ENCODE data around the gene ABLIM2.

Gene ABLIM2

GRCh38 chr4:8016527-8016926 lies 142.1 kb downstream of the ABLIM2 start:
- Histone ChIP-seq H3K27me3 (ENCODE audit: control insufficient read depth, insufficient read depth, low read length, poor library complexity, severe bottlenecking) (no peaks in the 10 kb centered on the region), H3K27ac (ENCODE audit: insufficient read depth, low read depth, low read length, poor library complexity, severe bottlenecking) (no peak overlapping the region)
- 90 to 94% methylated on average over 12 of the region's 12 CpGs for WGBS, 2 experiments

GRCh38 chr4:8015512-8015911 lies 143.1 kb downstream of the ABLIM2 start:
- Histone ChIP-seq H3K36me3 (ENCODE audit: control insufficient read depth, insufficient read depth, low read length) (no peaks in the 10 kb centered on the region), H3K27me3 (ENCODE audit: control insufficient read depth, insufficient read depth, low read length, poor library complexity, severe bottlenecking) (no peaks in the 10 kb centered on the region), H3K4me3 (ENCODE audit: insufficient read depth, low read depth, low read length) (no peak overlapping the region), H3K27ac (ENCODE audit: insufficient read depth, low read depth, low read length, poor library complexity, severe bottlenecking) (no peak overlapping the region), H3K9me3 (ENCODE audit: control insufficient read depth, low read length) (no peaks in the 10 kb centered on the region), H3K4me1 (ENCODE audit: control insufficient read depth, insufficient read depth, low read length) (peaks cover 9% of the 10 kb centered on the region)
- 69 to 79% methylated on average over 4 of the region's 4 CpGs for WGBS, 2 experiments

More at GRCh38 chr4:8016527-8016926, 142.1 kb downstream of the ABLIM2 start:
- no peak overlapping the region for H3K4me3 ChIP-seq (ENCODE audit: insufficient read depth, low read depth, low read length)
- no peaks in the 10 kb centered on the region for H3K9me3 ChIP-seq (ENCODE audit: control insufficient read depth, low read length)
- no peaks in the 10 kb centered on the region for H3K36me3 ChIP-seq (ENCODE audit: control insufficient read depth, insufficient read depth, low read length)
- no peaks in the 10 kb centered on the region for H3K4me1 ChIP-seq (ENCODE audit: control insufficient read depth, insufficient read depth, low read length)

DNA sequence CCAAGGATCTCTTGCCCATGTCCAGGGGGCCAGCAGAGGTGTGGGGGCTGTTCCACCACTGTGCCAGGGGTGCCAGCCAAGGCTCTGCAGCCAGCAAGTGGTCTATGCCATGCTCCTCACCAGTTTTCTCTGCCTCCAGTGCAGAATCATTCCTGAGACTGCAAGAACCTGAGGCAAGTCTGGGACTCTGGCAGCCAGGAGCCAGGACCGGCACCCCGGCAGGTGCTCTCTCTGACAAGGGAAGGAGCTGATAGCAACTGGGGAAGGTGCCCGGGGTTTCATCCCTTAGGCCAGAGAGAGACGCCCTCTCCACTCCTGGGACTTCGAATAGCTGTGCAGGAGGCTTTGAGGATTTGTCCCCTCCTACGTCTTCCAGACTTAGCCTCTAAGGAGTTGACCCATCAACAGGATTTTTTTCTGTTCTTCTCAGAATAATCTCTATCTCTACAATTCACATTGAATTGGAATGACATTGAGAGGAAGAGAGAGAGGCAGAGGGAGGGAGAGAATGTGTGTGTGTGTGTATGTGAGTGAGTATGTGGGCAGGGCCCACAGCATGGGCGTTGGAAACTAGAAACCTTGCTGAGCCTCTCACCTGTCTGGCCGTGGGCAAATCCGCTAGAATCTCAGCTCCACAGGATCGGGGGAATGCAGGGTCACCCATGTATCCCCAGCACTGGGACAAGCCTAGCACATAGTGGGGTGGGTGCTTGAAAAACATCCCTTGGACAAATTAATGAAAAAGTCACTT lies 144.5 kb downstream of the ABLIM2 start:
- H3K9me3 ChIP-seq (ENCODE audit: control insufficient read depth, low read length), result no peaks in the 10 kb centered on the region
- H3K27me3 ChIP-seq (ENCODE audit: control insufficient read depth, insufficient read depth, low read length, poor library complexity, severe bottlenecking), result no peaks in the 10 kb centered on the region
- peaks cover 19% of the 10 kb centered on the region for H3K4me1 ChIP-seq (ENCODE audit: control insufficient read depth, insufficient read depth, low read length)
- WGBS, 2 experiments, result 91 to 93% methylated on average over 10 of the region's 10 CpGs
- H3K27ac ChIP-seq (ENCODE audit: insufficient read depth, low read depth, low read length, poor library complexity, severe bottlenecking), result no peak overlapping the region
- H3K36me3 ChIP-seq (ENCODE audit: control insufficient read depth, insufficient read depth, low read length), result no peaks in the 10 kb centered on the region
- H3K4me3 ChIP-seq (ENCODE audit: insufficient read depth, low read depth, low read length), result no peak overlapping the region

DNA sequence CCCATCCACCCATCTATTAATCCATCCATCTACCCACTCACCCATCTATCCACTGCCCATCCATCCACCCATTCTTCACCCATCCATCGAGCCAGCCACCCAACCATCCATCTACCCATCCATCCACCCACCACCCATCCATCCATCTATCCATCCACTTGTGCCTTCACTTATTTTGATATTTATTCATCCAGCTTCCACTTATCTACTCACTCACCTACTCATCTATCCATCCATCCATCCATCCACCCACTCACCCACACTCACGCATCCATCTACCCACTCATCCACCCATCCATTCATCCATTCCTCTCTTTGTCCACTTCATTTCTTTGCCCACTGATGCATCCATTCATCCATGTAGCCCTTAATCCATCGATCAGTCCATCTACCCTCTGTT lies 146.1 kb downstream of the ABLIM2 start:
- Histone ChIP-seq H3K27ac (ENCODE audit: insufficient read depth, low read depth, low read length, poor library complexity, severe bottlenecking) (no peak overlapping the region), H3K9me3 (ENCODE audit: control insufficient read depth, low read length) (no peaks in the 10 kb centered on the region), H3K4me3 (ENCODE audit: insufficient read depth, low read depth, low read length) (no peak overlapping the region), H3K36me3 (ENCODE audit: control insufficient read depth, insufficient read depth, low read length) (no peaks in the 10 kb centered on the region), H3K4me1 (ENCODE audit: control insufficient read depth, insufficient read depth, low read length) (peaks cover 19% of the 10 kb centered on the region), H3K27me3 (ENCODE audit: control insufficient read depth, insufficient read depth, low read length, poor library complexity, severe bottlenecking) (no peaks in the 10 kb centered on the region)
- 95% methylated on average over 3 of the region's 3 CpGs for WGBS, 2 experiments

DNA sequence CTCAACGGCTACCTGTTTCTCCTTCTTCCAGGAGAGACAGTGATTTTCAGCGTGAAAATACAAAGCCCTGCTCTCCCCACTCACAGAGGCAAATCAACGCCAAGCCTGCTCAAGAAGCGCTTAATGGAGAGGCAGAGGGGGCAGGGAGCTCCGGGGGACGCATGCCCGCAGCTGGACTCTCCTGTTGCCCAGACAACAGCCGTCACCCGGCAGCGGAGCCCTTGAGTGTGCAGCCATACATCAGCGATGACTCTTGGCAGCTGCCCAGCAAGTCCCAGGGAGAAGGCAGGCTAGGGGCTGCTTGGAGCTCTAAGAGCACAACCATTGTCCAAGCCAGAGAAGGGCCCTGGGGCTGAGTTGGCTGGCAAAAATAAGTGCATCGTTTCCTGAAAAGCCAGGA lies 148.0 kb downstream of the ABLIM2 start:
- no peak overlapping the region for H3K4me3 ChIP-seq (ENCODE audit: insufficient read depth, low read depth, low read length)

DNA sequence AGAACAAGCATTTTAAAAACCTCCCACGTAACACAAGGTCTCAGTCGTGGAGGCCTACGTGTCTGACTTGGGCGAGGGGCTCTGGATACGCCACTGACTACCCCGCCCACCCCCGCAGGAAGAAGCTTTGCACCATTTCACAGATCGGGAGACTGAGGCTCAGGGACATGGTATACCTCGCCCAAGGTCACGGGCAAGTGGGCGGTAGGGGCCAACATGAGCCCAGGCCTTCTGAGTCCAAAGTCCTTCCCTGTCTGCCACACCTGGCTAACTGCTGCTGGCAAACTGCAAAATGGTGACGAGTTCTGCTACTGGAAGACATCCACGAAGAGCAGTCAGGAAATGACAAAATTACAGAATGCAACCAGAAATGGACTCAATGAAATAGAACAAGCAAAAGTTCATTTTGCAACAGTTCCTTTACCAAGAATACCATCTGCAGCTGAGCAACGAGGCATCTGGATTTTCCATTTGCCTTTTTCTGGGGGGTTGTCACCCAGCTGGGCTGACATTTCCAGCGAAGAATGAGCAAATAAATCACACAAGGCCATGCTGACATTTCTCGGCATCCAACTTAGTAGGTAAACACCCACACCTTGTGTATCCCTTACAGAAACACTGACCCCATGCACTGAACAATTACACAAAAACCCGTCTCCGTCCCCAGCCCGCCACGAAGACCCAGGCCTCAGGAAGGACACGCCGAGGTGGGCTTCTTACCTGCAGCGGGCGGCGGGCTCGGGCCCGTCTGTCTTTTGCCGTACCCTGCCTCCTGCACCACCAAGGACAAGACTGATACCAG lies 148.7 kb downstream of the ABLIM2 start:
- Histone ChIP-seq H3K4me3 (ENCODE audit: insufficient read depth, low read depth, low read length) (no peak overlapping the region), H3K36me3 (ENCODE audit: control insufficient read depth, insufficient read depth, low read length) (no peaks in the 10 kb centered on the region), H3K27ac (ENCODE audit: insufficient read depth, low read depth, low read length, poor library complexity, severe bottlenecking) (peak overlapping the region; percentile 52), H3K9me3 (ENCODE audit: control insufficient read depth, low read length) (no peaks in the 10 kb centered on the region), H3K27me3 (ENCODE audit: control insufficient read depth, insufficient read depth, low read length, poor library complexity, severe bottlenecking) (no peaks in the 10 kb centered on the region), H3K4me1 (ENCODE audit: control insufficient read depth, insufficient read depth, low read length) (peaks cover 19% of the 10 kb centered on the region)
- WGBS, 2 experiments, result 93 to 94% methylated on average over 28 of the region's 28 CpGs

More for the DNA sequence above, 148.0 kb downstream of the ABLIM2 start:
- H3K9me3 ChIP-seq (ENCODE audit: control insufficient read depth, low read length), result no peaks in the 10 kb centered on the region
- peak overlapping the region; percentile 52 for H3K27ac ChIP-seq (ENCODE audit: insufficient read depth, low read depth, low read length, poor library complexity, severe bottlenecking)
- 55 to 65% methylated on average over 12 of the region's 12 CpGs for WGBS, 2 experiments
- peaks cover 19% of the 10 kb centered on the region for H3K4me1 ChIP-seq (ENCODE audit: control insufficient read depth, insufficient read depth, low read length)
- no peaks in the 10 kb centered on the region for H3K36me3 ChIP-seq (ENCODE audit: control insufficient read depth, insufficient read depth, low read length)
- H3K27me3 ChIP-seq (ENCODE audit: control insufficient read depth, insufficient read depth, low read length, poor library complexity, severe bottlenecking), result no peaks in the 10 kb centered on the region

DNA sequence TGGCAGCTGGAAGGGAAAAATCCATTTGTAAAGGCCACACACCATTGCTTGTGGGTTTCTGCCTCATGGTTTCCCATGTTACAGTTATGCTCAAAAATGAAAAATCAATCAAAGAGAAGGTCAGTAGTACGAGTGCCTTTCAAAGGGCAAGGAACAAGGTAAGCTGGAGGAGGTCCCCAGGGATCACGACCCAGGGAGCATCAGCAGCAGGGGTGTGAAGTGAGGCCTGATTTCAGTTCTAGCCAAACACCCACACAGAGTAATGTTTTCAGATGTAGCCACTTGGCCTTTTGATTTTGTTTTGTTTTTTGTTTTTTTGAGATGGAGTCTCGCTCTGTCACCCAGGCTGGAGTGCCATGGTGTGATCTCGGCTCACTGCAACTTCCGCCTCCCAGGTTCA lies 149.5 kb downstream of the ABLIM2 start:
- H3K36me3 ChIP-seq (ENCODE audit: control insufficient read depth, insufficient read depth, low read length), result no peaks in the 10 kb centered on the region
- peaks cover 19% of the 10 kb centered on the region for H3K4me1 ChIP-seq (ENCODE audit: control insufficient read depth, insufficient read depth, low read length)
- H3K9me3 ChIP-seq (ENCODE audit: control insufficient read depth, low read length), result no peaks in the 10 kb centered on the region
- WGBS, 2 experiments, result 93 to 94% methylated on average over 5 of the region's 5 CpGs
- H3K27me3 ChIP-seq (ENCODE audit: control insufficient read depth, insufficient read depth, low read length, poor library complexity, severe bottlenecking), result no peaks in the 10 kb centered on the region
- no peak overlapping the region for H3K27ac ChIP-seq (ENCODE audit: insufficient read depth, low read depth, low read length, poor library complexity, severe bottlenecking)
- H3K4me3 ChIP-seq (ENCODE audit: insufficient read depth, low read depth, low read length), result no peak overlapping the region

DNA sequence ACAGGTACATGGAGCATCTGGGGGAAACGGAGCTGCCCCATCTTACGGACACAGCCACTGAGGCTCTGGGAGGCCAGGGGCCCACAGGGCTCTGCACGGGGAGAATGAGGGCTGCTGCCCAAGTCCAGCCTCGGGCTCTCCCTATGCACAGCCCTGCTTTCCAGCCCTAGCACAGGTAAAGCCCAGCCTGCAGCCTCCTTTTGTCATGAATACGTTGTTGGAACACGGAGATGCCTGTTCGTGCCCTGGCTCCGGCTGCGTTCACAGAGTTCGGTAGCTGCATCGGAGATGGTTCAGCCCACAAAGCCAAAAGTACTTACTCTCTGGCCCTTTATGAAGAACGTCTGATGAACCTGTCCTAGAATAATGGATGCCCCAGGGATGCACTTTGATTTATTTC lies 150.2 kb downstream of the ABLIM2 start:
- Histone ChIP-seq H3K4me3 (ENCODE audit: insufficient read depth, low read depth, low read length) (no peak overlapping the region), H3K9me3 (ENCODE audit: control insufficient read depth, low read length) (no peaks in the 10 kb centered on the region), H3K27ac (ENCODE audit: insufficient read depth, low read depth, low read length, poor library complexity, severe bottlenecking) (no peak overlapping the region), H3K36me3 (ENCODE audit: control insufficient read depth, insufficient read depth, low read length) (no peaks in the 10 kb centered on the region), H3K4me1 (ENCODE audit: control insufficient read depth, insufficient read depth, low read length) (peaks cover 19% of the 10 kb centered on the region), H3K27me3 (ENCODE audit: control insufficient read depth, insufficient read depth, low read length, poor library complexity, severe bottlenecking) (no peaks in the 10 kb centered on the region)
- 84 to 85% methylated on average over 12 of the region's 12 CpGs for WGBS, 2 experiments

DNA sequence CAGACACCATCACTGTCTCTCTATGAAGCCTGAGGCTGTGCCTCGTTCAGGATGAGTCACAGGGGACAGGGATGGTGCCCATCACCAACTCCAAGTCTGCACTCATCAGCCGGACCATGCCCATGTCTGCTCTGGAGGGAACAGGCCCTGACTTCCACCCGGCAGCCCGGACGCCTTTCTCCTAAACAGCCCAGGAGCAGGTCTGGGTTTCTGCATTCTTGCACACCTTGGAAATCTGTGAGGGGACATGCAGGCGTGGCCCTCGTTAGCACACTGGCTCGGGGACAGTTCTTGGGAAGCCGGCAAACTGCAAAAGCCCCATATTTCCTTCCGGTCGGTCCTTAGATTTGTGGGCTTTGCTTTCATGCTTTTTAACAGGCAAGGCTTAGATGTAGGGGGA lies 151.0 kb downstream of the ABLIM2 start:
- no peaks in the 10 kb centered on the region for H3K27me3 ChIP-seq (ENCODE audit: control insufficient read depth, insufficient read depth, low read length, poor library complexity, severe bottlenecking)
- H3K4me3 ChIP-seq (ENCODE audit: insufficient read depth, low read depth, low read length), result no peak overlapping the region
- peaks cover 19% of the 10 kb centered on the region for H3K4me1 ChIP-seq (ENCODE audit: control insufficient read depth, insufficient read depth, low read length)
- H3K9me3 ChIP-seq (ENCODE audit: control insufficient read depth, low read length), result no peaks in the 10 kb centered on the region
- 93 to 96% methylated on average over 11 of the region's 11 CpGs for WGBS, 2 experiments
- H3K36me3 ChIP-seq (ENCODE audit: control insufficient read depth, insufficient read depth, low read length), result no peaks in the 10 kb centered on the region
- H3K27ac ChIP-seq (ENCODE audit: insufficient read depth, low read depth, low read length, poor library complexity, severe bottlenecking), result no peak overlapping the region

DNA sequence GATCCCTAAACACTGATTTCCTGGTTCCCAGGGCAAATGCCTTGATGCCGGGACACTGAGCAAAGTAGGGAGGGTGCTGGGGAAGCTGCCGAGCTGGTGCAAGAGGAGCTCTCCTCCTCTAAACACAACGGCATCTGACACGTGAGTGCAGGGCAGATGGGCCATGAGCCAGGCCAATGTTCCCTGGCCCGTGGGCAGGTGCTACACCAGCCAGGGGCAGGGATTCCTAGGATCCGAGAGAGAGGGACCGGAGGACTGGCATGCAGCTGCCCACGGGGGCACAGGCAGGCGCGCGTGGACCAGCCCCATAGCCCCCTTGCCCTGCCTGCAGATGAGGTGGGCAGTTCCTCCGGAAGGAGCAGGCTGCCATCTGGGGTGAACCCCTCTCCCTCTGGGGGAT lies 152.1 kb downstream of the ABLIM2 start:
- Histone ChIP-seq H3K4me3 (ENCODE audit: insufficient read depth, low read depth, low read length) (no peak overlapping the region), H3K27ac (ENCODE audit: insufficient read depth, low read depth, low read length, poor library complexity, severe bottlenecking) (no peak overlapping the region), H3K4me1 (ENCODE audit: control insufficient read depth, insufficient read depth, low read length) (peaks cover 18% of the 10 kb centered on the region), H3K27me3 (ENCODE audit: control insufficient read depth, insufficient read depth, low read length, poor library complexity, severe bottlenecking) (no peaks in the 10 kb centered on the region), H3K36me3 (ENCODE audit: control insufficient read depth, insufficient read depth, low read length) (no peaks in the 10 kb centered on the region), H3K9me3 (ENCODE audit: control insufficient read depth, low read length) (no peaks in the 10 kb centered on the region)
- 81 to 83% methylated on average over 12 of the region's 12 CpGs for WGBS, 2 experiments
